ENCODE results near the gene DAPL1.

The DAPL1 gene, protein sequence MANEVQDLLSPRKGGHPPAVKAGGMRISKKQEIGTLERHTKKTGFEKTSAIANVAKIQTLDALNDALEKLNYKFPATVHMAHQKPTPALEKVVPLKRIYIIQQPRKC

DNA sequence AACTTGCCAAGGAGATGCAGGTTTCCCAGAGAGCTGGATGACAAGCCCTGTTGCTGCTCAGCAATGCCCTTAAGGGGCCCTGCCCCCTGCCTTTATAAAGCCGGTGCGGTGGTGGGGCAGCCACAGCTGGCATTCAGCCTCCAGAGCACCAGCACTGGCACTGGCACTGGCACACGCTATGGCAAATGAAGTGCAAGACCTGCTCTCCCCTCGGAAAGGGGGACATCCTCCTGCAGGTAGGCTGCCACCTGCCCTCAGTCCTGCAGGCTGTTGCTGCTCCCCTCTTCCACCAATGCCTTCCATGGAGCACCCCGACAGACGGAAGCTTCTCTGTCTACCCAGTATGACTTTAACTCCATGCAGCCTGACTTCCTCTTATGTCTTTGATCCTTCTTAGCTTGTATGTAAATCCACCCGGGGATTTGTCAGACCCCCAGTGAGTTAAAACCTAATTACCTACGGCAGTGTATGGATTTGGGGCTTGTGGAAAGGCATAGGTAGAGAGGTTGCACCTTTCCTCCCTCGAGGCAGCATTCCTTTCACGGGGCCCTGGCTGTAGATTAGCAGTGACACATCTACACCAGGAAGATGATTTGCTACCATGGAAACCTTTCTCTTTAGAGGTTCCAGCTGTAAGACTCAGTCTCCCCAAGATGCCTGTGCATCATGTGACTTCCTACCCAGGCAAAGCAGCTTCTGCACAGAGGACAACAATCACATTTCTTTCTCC lies at the start of gene DAPL1:
Gene DAPL1, plus strand, starts transcription at position 123 of the 730 bp plus-strand sequence. Its CDS starts 56 bp downstream, at position 179.
- no peak for DNase-seq

DNA sequence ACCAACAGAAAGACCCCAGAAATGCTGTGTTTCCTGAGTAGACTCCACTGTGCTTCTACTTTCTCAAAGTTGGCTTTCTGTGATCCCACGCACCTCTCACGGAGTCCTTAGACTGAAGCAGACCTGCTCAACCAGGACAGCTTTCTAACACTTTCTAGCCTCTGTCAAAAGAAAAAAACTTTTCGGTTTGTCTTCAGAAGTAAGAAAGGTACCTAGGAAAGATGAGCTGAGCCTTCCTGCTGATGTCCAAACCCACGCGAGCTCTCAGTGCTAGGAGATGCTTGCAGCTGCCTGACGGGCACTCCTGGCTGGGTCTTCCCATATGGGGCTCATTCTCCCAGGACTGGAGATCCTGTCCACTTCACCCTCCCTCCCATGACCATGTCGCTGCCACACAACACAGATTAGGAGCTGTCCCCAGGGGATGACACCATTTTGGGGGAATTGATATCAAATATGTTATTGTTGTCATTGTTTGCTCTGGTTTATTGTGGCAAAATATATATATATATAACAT lies 49.2 kb upstream of the DAPL1 start:
- DNase-seq, result no peak

DNA sequence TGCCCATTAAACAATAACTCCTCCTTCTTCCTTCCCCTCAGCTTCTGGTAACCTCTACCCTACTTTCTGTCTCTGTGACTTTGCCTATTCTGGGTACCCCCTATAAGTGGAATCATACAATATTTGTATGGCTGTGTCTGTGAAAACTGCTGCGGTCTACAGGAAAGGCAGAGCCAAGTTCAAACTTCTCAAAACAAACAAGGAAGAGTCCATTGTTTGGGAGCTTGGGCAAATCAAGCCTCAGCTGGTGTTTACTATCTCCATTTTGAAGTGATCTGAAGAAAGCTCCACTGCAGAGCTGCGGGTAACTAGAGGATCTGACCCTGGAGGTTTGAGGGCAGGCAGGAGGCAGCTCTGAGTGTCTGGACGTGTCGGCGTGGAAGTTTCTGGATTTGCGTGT lies 48.6 kb upstream of the DAPL1 start:
- DNase-seq, result no peak

DNA sequence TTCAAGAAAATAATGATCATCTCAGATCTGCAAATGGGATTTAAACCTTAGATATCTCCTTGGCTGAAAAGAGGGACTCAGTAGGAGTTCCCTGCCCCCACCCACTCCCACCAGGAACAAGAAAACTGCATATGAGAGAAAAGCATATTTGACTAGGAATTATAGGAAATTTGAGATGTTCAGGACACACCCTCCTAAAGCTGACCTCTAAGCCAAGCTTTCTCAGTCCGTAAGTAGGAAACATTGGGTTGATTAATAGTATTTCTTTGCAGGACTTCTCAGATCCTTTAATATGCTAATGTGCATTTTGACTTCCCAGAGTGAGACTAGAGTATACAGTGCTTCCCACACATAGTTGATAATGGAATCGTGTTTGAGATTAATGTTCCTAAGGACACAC lies 47.8 kb upstream of the DAPL1 start:
- DNase-seq, result no peak

DNA sequence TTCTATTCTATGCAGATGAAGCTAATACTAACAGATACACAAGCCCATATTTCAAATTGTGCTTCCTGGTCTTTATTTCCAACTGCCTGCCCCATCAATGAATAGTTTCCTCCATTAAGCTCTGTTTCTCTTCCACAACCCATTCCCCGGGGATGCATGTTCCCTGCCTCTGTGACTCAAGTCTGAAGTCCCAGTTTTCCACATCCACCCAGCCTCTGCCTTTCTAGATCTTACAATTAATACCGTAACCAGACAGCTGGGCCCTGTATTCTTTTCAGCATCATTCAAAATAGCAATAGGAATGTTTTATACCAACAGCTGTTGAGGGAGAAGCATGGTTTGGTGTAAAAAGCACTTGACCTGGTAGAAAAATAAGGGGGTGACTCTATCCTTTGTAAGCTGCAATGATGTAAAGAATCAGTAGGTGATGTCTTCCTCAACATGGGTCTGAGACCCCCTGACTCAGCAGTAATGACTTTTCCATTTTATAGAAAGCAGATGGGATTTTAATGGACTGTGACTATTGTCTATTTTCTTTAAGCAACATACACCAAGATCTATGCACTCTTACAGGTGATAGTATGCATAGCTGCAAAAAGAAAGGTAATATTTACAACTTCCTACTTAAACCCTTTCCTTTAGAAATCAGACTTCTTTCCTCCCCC lies 46.1 kb upstream of the DAPL1 start:
- DNase-seq, result no peak

DNA sequence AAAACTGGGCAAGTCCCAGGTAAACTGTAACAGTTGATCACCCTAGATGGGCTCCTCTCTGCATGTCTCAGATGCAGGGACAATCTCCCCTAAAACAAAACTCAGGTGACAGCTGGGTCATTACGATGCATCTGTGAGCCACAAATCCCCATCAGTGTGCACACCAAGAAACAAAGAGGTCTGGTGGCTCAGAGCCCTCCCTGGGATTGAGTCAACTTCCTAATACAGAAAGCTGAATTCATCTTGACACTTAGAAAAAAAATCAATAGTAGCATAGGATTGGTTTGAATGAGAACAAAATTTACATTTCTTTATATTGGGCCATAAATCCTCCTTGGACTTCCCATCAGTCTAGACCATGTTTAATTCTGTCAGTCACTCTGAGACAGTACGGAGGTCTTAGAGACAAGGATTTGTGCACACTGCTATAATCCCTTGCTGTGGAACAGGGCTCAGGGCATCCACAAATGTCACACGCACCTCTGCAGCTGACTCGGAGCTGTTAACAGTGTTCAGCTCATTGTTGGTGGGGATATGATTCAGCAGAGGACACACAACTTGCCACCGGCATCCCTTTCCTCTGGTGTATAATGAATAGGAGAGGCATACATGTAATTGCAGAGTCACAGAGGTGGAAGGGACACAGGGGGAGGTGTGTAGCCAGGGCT lies 44.5 kb upstream of the DAPL1 start:
- no peak for DNase-seq

DNA sequence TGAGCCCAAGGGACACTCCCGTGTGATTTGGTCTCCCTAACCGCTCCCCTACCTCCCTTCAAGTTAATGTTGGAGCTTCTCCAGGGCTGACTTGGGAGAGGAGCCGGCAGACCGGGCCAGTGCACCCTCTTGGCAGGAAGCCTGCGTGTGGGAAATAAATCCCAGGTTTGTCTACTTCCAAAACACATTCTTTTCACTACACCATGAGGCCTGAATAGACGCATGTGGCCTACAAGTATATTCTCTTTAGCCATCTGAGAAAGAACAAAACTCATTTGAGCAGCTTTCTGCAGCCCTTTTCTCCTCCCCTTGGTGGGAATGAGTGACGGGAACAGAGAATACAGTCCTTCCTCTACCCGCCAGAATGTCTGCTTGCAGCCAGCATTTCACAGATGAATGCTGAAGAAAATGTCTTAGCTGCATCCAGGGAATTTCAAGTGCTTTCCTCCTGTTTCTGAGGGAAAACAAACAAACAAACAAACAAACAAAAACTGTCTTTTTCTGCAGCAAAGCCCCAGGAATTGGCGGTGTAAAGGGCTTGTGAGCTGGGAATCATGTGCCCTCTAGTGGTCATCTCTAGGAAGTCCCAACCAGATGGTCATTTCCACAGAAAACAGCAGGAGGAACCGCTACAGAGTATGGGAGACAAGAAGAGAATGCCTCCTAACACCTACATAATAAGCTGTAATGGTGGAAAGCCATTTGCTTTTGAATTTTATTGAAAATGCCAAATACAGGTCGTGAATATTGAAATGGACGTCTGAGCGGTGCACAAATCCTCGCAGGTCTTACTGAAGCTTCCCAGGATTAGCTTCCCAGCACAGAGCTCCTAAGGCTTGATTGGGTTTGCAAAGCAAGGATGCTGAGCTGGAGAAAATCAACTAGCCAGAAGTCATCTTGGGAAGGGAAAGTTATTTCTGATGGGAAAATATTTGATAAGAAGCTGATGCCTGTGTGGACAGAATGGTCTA lies 41.2 kb upstream of the DAPL1 start:
- DNase-seq, result no peak

DNA sequence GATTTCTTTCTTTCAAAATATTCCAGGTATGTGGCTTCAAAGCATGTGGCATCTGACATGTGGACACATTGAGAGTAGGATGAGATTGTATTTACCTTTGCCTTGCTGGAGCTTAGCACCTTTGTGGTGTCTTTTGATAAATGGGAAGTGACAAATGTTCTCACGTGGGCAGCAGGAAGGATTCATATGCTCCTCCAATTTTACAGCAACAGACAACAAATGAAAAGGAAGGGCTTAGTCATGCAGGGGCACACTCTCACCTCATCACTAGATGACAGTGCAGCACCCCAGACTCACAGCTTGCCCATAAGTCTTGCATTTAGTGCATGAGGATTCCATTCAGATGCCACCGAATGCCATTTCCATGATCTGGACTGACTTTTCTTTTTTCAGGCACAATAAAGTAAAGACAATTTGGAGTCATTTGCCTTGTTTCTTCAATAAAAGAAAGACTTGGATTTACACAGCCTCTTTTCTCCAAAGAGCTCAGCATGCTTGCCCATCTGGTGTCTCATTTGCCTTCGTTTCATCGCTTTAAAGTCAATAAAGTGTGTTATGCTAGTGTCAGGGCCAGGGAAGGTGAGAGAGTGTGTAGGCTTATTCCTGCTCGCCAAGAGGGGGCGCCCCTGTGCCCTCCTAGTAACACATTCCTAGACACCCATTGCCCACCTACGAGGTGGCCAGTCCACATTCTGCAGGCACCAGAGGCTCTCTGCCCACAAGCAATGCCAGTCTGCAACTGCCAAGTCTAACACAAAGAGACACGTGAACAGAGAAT lies 39.6 kb upstream of the DAPL1 start:
- no peak for DNase-seq

DNA sequence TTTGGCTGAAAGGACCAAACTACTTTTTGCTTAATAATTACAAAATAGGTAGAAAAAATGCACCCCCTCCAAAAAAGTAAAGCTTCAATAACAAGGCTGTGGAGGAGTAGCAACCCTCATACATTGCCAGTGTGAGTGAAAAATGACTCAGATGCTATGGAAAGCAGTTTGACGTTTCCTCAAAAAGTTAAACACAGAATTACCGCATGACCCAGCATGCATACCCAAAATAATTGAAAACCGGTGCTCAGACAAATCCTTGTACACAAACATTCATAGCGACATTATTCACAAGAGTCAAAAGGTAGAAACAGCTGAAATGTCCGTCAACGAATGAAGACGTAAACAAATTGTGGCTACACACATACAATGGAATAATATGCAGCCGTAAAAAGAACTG lies 38.8 kb upstream of the DAPL1 start:
- DNase-seq, result no peak

DNA sequence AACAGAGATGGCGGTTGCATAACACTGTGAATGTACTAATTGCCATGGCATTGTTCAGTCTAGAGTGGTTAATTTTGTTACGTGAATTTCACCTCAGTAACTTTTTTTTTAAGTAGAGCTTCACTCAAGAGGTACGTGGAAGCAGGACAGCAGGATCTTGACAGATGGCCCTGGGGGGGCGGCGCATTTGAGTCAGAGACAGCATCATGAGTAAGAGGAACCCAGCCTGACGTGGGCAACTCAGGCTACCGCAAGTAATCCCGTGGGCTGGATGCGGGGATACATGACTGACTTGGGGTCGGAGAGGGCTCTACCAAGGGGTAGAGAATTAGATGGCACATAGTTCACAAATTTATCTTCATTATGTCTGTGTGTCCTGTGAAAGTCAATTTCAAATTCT lies 38.1 kb upstream of the DAPL1 start:
- no peak for DNase-seq

DNA sequence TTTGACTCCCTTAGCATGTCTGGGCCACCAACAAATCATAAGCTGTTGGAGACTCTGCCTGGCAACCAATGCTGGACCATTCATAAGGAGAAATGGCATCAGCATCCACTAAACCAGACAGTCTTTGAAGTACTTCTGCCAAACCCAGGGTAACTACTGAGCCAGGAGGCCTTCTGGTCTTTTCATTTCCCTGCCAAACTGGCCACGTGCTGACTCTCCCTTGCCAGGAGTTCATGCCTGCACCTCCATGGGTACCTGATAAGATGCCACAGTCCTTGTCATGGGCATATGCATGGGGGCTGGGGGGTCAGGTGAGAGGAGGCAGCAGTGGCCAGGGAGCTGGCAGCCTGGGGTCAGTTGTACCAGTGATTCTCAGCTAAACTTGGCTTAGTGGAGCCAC lies 34.2 kb upstream of the DAPL1 start:
- DNase-seq, result no peak

DNA sequence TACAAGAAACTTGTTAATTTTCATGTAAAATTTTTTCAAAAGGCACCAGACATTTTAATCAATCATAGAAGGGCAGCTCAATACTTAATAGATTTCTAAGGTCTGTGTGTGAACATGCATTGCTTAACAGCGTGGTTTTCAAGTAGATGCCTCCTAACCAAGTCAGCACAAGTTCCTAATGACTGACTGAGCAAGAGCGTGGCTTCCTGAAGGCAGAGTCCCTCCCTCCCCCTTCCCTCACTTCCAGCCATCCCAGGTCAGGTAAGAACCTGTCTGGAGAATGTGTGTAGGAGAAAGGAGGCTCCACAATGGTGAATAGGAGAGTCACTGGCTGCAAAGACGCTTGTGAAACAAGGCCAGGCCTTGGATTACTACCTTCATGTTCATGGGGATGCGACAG lies 33.5 kb upstream of the DAPL1 start:
- no peak for DNase-seq

DNA sequence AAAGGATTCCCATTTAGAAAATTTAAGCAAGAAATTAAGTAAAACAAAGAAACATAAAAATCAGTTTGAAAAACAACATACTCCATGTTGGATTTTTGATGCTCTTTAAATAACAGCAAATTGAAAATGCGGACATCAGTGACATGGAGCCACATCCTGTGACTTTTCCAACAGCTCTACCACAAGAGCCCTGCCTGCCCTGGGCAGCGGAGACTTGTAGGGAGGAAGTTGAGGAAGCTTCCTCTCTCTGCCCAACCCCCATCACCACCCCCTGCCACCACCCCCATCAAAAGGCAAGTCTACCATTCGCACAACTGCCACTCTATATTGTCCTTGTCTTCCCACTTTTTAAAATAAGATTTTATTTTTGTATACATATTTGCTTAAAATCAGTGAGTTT lies 32.8 kb upstream of the DAPL1 start:
- no peak for DNase-seq

DNA sequence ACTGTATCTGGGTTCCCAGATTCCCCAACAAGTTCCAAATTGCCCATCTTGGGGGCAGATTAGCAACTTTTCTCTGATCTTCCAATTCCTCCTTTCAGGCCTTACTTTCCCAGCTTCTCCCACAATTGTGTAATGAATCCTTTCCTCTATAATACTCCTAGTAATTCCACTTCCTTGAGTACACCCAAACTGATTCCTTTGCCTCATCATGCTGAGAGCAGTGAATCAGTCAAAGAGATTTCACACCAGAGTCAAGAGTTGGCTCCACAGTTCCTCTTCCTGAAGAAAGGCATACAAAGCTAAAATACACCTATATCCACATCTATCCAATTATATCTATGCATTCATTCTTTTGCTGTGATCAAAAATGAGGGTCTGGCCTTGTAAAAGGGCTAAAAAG lies 28.6 kb upstream of the DAPL1 start:
- no peak for DNase-seq

DNA sequence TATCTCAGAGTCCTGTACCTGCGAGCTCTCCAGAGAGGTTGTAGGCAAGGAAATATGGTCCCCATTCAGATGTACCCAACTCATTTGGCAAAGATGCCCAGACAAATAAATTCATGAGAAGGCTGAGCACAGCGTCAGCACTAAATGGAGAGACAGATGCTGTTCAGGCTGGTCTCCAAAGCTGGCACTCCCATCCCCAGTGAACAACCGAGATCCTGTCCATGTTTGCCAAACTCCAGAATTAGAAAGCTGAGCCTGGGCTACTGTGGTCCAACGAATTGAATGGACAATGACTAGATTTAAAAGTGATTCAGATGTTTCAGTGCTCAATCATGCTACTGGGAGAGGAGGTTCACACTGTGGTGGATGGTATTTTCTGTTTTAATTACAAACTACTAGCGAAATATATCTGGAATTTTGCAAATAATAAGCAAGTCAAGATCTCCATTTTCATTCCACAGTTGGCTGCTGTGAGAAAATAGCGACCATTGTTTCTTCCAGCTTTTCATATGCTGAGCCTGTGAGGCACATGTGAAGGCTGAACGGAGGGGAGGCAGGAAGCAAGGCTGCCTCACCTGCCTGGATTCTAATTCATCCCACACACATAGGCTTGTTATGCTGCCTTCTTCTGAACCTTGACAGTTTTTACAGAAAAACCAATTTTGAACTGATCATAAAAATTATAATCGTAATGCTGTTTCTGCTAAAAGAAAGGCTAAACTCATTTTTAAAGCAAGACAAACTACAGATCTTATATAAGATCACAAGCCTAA lies 22.6 kb upstream of the DAPL1 start:
- DNase-seq, result no peak

DNA sequence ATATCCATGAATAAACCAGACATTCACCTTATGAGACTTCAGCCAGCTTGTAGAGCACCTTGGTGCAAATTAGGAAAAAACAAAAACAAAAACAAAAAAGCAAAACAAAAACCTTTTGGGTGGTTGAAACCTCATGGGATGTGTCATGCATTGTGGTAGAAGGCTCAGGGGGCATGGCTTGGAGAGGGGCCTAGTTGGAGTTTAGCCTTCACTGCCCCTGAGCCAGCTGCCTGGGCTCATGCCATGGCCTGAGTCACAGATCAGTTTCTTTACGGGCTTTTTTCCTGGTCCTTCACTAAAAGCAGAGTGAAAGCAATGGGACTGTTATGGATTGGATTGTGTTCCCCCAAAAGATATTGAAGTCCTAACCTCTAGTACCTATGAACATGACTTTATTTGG lies 22.0 kb upstream of the DAPL1 start:
- no peak for DNase-seq

DNA sequence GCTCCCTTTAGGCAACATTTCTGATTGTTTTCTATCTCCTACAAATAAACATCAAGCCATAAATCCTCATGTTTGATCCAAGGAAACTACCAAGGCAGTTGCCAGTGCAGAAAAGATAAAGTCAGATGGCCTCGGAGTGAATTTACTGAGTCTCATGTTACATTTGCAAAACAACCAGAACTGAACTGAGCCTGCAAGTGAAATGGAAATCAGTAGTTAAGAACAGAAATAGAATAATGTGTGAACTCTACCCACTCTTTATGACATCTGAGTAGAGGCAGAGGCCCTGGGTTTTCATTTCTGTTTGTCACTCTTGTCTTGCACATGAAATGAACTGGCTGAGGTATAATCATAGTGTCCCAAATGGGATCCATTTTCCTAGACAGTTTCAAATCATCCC lies 20.4 kb upstream of the DAPL1 start:
- no peak for DNase-seq

DNA sequence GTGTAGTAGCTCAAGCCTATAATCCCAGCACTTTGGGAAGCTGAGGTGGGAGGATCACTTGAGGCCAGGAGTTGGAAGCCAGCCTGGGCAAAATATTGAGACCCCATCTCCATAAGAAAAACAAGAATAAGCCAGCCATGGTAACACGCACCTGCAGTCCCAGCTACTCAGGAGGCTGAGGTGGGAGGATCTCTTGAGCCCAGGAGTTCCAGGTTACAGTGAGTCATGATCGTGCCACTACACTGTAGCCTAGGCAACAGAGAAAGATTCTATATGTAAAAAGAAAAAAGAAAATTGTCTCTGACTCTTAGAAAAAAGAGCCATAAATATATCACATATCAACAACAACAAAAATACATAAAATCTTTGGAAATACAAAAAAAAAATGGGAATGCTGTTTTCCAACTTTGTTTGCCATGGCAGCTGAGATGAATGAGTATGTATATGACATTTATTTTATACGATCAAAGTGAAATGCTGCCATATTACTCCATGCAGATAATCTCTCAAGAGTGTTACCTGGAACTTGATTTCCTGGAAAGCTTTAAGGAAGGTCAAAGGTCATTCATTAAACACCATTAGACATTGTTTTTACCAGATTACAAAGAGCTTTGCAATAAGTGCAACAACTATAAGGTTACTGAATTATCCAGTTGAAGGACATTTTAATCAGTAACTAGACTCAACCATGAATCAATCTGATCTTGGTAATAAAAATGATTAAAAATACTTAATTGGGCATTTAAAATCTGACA lies 19.7 kb upstream of the DAPL1 start:
- DNase-seq, result no peak

DNA sequence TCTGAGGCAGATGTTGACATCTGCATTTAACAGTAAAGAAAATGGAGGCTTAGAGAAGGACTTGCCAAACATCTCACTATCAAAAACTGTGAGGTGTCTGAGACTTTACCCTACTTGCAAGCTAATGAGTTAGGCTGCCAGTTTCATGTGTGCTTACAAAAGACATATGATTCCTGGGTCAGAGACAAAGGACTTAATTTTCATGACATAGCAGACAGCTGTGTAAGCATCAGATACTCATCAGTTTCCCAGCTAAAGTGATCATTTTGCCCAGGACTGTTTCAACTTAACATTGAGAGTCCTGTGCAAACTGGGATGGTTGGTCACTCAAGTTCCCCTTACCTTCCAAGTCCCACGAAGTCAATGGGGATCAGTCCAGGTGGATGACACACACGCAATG lies 18.9 kb upstream of the DAPL1 start:
- DNase-seq, result no peak

DNA sequence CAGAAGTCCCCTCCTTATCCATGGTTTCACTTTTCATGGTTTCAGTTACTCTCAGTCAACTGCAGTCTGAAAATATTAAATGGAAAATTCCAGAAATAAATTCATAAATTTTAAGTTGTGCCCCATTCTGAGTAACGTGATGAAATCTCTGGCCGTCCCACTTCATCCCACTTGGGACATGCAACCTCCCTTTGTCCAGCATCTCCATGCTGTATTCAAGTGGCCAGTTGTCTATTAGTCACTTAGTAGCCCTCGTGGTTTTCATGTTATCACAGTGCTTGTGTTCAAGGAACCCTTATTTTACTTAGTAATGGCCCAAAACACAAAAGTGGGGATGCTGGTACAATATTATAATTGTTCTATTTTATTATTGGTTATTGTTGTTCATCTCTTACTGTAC lies 18.0 kb upstream of the DAPL1 start:
- DNase-seq, result no peak
